NCI-H345 treated with DMSO at 0.1 percent for 48 hours (cell line): Measurements from ENCODE around the gene DEGS2.
"Not testable (repeated sequence)": the region's sequence is repeated elsewhere in the genome, so short reads cannot be mapped to it uniquely, and the experiment has no call there.

ENCODE experiments used
- DNase-seq: peaks from one replicate; lab custom pipeline; 2025; ENCODE audit not compliant: unreplicated experiment; lab: John Stamatoyannopoulos, UW

Gene DEGS2

DNA sequence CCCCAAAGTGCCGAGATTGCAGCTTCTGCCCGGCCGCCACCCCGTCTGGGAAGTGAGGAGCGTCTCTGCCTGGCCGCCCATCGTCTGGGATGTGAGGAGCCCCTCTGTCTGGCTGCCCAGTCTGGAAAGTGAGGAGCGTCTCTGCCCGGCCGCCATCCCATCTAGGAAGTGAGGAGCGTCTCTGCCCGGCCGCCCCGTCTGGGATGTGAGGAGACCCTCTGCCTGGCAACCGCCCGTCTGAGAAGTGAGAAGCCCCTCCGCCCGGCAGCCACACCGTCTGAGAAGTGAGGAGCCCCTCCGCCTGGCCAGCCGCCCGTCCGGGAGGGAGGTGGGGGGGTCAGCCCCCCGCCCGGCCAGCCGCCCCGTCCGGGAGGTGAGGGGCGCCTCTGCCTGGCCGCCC, 21.2 kb upstream of the DEGS2 start:
- DNase-seq, result not testable (repeated sequence)

- DNase-seq, result no peak
Measured at GRCh38 chr14:100178691-100179090, 19.2 kb upstream of the DEGS2 start.

DNA sequence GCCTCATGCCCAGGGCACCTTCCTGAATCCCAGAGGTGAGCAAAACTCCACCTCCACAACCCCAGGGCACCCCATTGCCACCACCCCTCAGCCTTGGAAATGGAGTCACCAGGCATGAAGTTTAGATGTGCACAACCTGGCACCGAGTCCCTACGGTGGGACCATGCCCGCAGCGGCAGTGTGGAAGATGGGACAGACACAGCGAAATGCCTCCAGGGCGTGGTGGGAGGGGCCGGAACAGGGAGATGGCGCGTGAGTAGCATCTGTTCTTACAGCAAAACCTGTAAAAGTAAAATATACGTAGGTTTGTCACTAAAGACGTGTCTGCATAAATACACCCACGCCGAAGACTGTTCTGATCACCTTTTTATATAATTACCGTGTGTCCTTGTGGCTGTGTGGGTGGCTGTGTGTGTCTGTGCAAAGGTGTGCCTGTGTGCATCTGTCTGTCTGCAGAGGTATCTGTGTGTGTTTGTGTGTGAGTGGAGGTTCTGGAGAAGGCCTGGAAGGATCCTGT, 17.4 kb upstream of the DEGS2 start:
- DNase-seq, result no peak

- no peak for DNase-seq
Measured at GRCh38 chr14:100173353-100173752, 13.9 kb upstream of the DEGS2 start.

GRCh38 chr14:100172811-100173210, 13.4 kb upstream of the DEGS2 start:
- no peak for DNase-seq

GRCh38 chr14:100170880-100171279, 11.4 kb upstream of the DEGS2 start:
- no peak for DNase-seq

GRCh38 chr14:100168506-100168905, 9.1 kb upstream of the DEGS2 start:
- no peak for DNase-seq

GRCh38 chr14:100165831-100166440, 6.5 kb upstream of the DEGS2 start:
- no peak for DNase-seq

- no peak for DNase-seq
Measured at GRCh38 chr14:100165376-100165775, 5.9 kb upstream of the DEGS2 start.

GRCh38 chr14:100160534-100160916, 1.1 kb upstream of the DEGS2 start:
- DNase-seq, result no peak

- no peak for DNase-seq
Measured at GRCh38 chr14:100159865-100160533, 554 bp upstream of the DEGS2 start.

GRCh38 chr14:100158566-100159093, 815 bp downstream of the DEGS2 start:
- DNase-seq, result no peak

DNA sequence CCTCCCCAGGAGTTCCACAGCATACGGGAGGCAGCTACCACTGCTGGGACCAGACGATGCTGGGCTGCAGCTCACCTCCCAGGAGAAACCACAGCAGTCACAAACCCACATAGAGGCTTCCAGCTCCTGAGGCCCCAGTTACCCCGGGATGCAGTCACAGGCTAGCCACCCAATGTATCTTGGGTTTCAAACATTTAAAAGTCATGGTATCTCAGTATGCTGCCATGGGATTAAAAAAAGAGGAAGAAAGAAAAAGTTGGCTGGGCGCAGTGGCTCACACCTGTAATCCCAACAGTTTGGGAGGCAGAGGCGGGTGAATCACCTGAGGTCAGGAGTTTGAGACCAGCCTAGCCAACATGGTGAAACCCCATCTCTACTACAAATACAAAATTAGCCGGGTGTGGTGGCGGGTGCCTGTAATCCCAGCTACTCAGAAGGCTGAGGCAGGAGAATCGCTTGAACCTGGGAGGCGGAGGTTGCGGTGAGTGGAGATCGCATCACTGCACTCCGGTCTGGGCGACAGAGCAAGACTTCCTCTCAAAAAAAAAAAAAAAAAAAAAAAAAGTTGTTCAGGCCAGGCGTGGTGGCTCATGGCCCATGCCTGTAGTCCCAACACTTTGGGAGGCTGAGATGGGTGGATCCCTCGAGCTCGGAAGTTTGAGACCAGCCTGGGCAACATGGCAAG, 1.8 kb downstream of the DEGS2 start:
- not testable (repeated sequence) for DNase-seq

DNA sequence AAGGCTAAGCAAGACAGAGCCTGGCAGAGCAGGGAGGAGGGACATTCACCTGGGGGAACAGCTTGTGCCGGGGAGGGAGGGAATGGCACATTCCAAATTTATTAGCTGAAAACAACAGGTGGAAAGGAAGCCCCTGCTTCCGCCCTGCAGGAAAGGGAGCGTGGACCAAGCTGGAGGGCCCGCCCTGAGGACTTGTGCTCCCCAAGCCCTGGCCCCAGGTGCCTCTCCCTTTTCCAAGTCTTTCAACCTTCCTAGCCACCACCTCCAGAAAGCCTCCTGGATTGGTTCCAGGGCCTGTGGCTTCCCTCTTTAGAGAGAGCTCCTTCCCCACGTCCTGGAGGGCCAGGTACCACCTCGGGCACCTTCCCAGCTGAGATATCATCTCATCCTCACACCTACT, 2.7 kb downstream of the DEGS2 start:
- DNase-seq, result no peak

DNA sequence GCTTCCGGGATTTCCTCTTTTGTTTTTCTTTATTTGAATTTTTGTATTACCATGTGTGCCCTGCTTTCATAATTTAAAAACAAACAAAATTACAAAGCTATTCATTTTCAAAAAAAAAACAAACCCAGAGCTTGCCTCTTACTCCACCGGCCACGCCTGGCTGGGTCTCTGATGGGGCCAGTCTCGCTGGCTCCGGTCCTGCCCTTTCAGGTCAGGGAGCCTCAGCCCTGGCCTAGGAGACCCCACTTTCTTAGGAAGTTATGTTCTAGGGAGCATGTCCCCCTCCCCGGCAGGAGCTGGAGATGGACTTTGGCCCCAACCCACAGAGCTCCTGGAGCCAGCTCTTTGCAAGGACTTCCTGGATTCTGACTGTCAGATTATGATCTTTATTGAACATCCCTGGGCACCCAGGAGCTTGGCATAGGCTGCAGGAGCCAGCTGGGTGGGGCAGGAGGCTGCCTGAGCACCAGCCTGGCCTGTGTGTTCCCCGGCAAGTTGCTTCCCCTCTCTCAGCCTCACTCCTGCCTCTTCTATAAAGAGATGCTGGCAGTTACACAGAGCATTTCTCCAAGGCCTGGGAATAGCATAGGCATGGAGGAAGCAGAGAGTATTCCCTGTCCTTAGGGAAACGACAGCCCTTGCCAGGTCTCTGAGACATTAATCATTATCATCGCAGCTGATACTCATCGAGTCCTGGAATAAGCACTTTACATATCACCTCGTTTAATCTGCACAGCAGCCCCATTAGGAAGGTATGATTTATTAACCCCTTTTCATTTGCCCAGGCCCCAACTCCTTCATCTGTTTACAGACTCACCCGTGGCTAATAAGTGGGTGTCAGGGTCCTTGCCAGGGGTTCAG, 3.5 kb downstream of the DEGS2 start:
- DNase-seq, result no peak

DNA sequence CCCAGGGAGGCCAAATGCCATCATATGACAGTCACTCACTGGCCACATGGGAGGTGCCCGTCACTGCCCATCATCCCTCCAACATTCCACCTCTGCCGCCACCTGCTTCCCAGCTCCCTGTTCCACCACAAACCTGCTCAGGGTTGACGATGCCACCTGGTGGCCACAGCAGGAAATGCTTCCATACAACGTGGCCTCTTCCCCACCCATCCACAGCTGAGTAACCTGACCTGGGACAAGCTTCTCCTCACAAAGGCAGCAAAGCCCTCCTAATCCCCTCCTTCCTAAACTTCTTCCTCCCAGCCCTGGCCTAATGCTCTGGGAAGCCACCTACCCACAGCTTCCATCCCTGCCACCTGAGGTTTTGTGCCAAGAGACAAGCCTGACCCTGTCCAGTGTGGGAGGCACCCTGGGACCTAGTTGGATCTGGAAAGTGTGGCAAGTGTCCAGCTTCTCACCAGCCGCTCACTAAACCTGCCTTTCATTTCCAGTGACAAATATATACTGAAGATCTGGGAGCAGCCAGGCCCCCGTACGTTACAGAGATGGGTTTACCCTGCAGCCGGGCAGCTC, 4.3 kb downstream of the DEGS2 start:
- DNase-seq, result no peak

DNA sequence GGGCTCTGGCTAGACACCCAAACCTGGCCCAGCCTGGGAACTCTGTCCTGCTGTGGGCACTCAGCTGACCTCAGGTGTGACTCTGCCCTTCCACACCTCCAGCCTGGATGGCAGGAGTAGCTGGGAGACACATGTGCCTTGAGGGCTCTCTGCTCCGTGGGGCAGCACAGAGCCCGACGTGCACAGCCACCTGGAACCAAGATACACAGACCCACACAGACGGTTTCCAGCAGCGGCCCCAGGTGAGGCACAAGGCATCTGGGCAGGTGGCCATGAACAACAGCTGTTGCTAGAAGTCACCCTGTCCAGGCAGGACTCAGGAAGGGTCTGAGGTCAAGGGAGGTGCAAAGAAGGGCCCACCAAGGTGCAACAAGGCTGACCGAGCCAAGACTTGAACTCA, 5.9 kb downstream of the DEGS2 start:
- DNase-seq, result no peak

DNA sequence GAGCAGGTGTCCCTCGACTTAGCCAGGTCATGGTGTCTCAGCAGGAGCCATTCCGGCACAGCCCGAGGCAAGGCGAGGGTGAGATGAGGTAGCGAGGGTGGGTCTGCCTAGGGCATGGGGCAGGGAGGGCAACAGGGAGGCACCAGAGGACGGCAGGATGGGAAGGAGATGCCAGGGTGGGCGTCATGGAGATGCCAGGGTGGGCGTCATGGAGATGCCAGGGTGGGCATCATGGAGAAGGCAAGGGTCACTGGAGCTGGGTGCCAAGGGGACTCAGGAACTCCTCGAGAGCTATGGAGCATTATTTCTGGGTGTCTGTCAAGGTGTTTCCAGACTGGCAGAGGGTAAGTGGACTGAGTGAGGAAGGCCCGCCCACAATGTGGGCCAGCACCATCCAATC, 7.4 kb downstream of the DEGS2 start:
- DNase-seq, result no peak

DNA sequence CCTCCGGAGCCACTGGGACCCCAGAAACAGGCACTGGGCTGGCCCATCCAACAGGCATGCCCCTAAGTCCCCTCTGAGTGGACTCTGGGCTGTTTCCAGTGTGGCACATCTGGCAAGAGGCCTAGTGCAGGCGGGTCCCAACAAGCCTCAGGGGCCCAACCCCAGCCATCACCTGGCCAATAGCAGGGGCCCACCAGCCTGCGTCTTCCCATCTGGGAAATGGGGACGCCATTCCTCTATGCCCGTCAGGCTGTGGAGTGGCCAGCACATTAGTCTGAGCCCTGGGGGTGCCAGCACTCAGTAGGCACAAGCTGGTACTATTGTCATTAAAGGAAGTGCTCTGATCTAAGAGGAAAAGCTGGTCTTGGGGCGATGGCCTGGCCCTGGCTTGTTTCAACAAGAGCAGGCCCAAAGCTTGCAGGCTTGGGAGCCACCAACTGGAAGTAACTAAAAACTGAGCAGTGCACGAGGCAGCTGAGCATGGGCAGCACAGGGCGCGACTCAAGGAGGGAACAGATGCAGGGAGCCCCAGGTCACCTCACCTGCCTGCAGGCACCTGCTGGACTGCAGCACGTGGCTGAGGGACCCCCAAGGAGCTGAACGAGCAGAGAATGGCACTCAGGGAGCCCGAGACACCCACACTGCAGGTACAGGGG, 8.4 kb downstream of the DEGS2 start:
- DNase-seq, result no peak
